K562 (cell line): Measurements from ENCODE around the gene SAT1. TPM values are rescaled to one million over a fixed set of nuclear protein-coding genes. Genes with fewer than 3 reads are reported as not detected.

Experiments used
- ATAC-seq: fragments of 200-7000 bp; cut with Tn5 transposase; 3 replicates; pipeline ENCODE4 v1.9.1; 2020; ENCODE audit warnings: moderate library complexity
- BruUV-seq: library from RNA; stranded (reverse); fragments of 400-500 nt; replicated peaks from 2 replicates; lab custom pipeline; 2021; lab: Mats Ljungman, UMichigan
- CTCF ChIA-PET: fragments of 300-600 bp; formaldehyde crosslinking; extraction: SDS; loops from one replicate; lab custom pipeline; 2021; ENCODE audit warnings: low intra/inter-chr PET ratio; lab: Yijun Ruan, JAX
- POLR2A ChIA-PET: fragments of 300-600, 350-650 bp; sonication (Branson Sonifier 250); formaldehyde crosslinking; extraction: SDS; loops from one replicate; lab custom pipeline; 2021; ENCODE audit warnings: antibody characterized with exemption, inconsistent platforms; lab: Yijun Ruan, JAX
- DNase-seq, 4 experiments: peaks; one replicate each; pipeline versions ENCODE4 v3.0.0 to v3.0.0-alpha.2; 2011 to 2018; ENCODE audit warnings: low spot score in 3 of 4, mixed read lengths in 3 of 4; ENCODE audit errors: extremely low read depth in 1 of 4
- FAIRE-seq: peaks from 2 replicates; lab custom pipeline; 2011; peaks lifted over from hg19 to GRCh38; lab: Jason Lieb, UNC
- H2AFZ ChIP-seq: 2 replicates; pipeline ENCODE4 v1.6.0; 2011; ENCODE audit warnings: low read depth, low read length, control low read depth, inconsistent platforms
- H3K27ac ChIP-seq: fragments of 200-600 bp; 3 replicates; pipeline ENCODE4 v1.8.0; 2011; ENCODE audit warnings: low read depth, mild to moderate bottlenecking, control low read depth, inconsistent platforms, low read length, moderate library complexity, mixed read lengths; ENCODE audit errors: extremely low read depth
- H3K27me3 ChIP-seq, 2 experiments: fragments of 300-600 bp in 1 of 2; 2 replicates in 1 of 2; 3 replicates in 1 of 2; pipeline versions ENCODE4 v1.6.0 to v1.8.0; 2011; ENCODE audit warnings: inconsistent platforms in 2 of 2, low read length in 2 of 2, mild to moderate bottlenecking in 1 of 2, mixed read lengths in 1 of 2, moderate library complexity in 1 of 2; ENCODE audit not compliant: control insufficient read depth in 2 of 2, insufficient read depth in 2 of 2
- H3K36me3 ChIP-seq: fragments of 300-600 bp; 3 replicates; pipeline ENCODE4 v1.8.0; 2011; ENCODE audit warnings: mild to moderate bottlenecking, low read length, inconsistent platforms; ENCODE audit not compliant: control insufficient read depth, insufficient read depth
- H3K4me1 ChIP-seq, 2 experiments: fragments of 200-600 bp in 1 of 2; replicated peaks in 1 of 2; 2 replicates in 1 of 2; 3 replicates in 1 of 2; pipeline versions ENCODE4 v1.5.1 to v1.8.0; 2011; ENCODE audit warnings: inconsistent platforms in 2 of 2, low read length in 2 of 2, mild to moderate bottlenecking in 1 of 2, mixed read lengths in 1 of 2, moderate library complexity in 1 of 2; ENCODE audit not compliant: control insufficient read depth in 2 of 2, insufficient read depth in 2 of 2
- H3K4me2 ChIP-seq: 2 replicates; pipeline ENCODE4 v1.6.1; 2011; ENCODE audit warnings: low read length, control low read depth, inconsistent platforms, mixed read lengths; ENCODE audit not compliant: insufficient read depth
- H3K4me3 ChIP-seq: fragments of 200-600 bp; sonication (generic), shearing (Covaris generic); 2 replicates; pipeline ENCODE4 v1.5.1; 2016; ENCODE audit warnings: control low read depth, inconsistent platforms
- H3K79me2 ChIP-seq: fragments of 200-600 bp; 3 replicates; pipeline ENCODE4 v1.8.0; 2011; ENCODE audit warnings: low read length, inconsistent platforms; ENCODE audit not compliant: control insufficient read depth, insufficient read depth
- H3K9ac ChIP-seq, 2 experiments: 2 replicates each; pipeline versions ENCODE4 v1.6.0 to v1.6.1; 2011; ENCODE audit warnings: low read depth in 2 of 2, low read length in 2 of 2, control low read depth in 1 of 2, inconsistent platforms in 1 of 2, mild to moderate bottlenecking in 1 of 2, mixed read lengths in 1 of 2; ENCODE audit not compliant: insufficient read depth in 1 of 2
- H3K9me1 ChIP-seq: one replicate; pipeline ENCODE4 v1.6.0; 2011; ENCODE audit warnings: inconsistent platforms, mild to moderate bottlenecking, low read length, moderate library complexity; ENCODE audit not compliant: control insufficient read depth, insufficient read depth
- H3K9me3 ChIP-seq: replicated peaks from 2 replicates; pipeline ENCODE4 v1.5.1; 2011; ENCODE audit warnings: low read depth, low read length, inconsistent platforms; ENCODE audit not compliant: control insufficient read depth, insufficient read depth
- H4K20me1 ChIP-seq: replicated peaks from 2 replicates; pipeline ENCODE4 v1.6.1; 2011; ENCODE audit warnings: low read length, inconsistent platforms, mixed read lengths; ENCODE audit not compliant: control insufficient read depth, insufficient read depth
- ELF2 ChIP-seq: fragments of 250-450 bp; sonication (Bioruptor Pico); IDR thresholded peaks from 2 replicates; pipeline ENCODE4 v1.5.0; 2021; ENCODE audit warnings: mild to moderate bottlenecking
- FOXM1 ChIP-seq, 2 experiments: fragments of 450-650 bp in 1 of 2; sonication (generic) in 1 of 2; formaldehyde crosslinking in 1 of 2; IDR thresholded peaks; 2 replicates each; pipeline versions ENCODE4 v1.6.1 to v1.9.0; 2017 to 2022; ENCODE audit warnings: low read depth in 2 of 2, mild to moderate bottlenecking in 2 of 2, missing genetic modification reagents in 1 of 2, moderate library complexity in 1 of 2
- GABPB1 ChIP-seq: sonication (generic); formaldehyde crosslinking; IDR thresholded peaks from 2 replicates; pipeline ENCODE4 v1.8.0; 2022; ENCODE audit warnings: mild to moderate bottlenecking, missing genetic modification reagents
- GABPB2 ChIP-seq: fragments of 250-450 bp; sonication (Bioruptor Pico); conservative IDR thresholded peaks from 2 replicates; pipeline ENCODE4 v1.5.1; 2021; ENCODE audit warnings: mild to moderate bottlenecking
- GATAD2B ChIP-seq: fragments of 450-650 bp; IDR thresholded peaks from 2 replicates; pipeline ENCODE4 v1.6.1; 2017; ENCODE audit warnings: mild to moderate bottlenecking, borderline replicate concordance
- PRMT5 ChIP-seq: sonication (generic); formaldehyde crosslinking; IDR thresholded peaks from 2 replicates; pipeline ENCODE4 v1.5.0; 2020; ENCODE audit warnings: missing genetic modification reagents
- PYGO2 ChIP-seq: fragments of 450-650 bp; IDR thresholded peaks from 2 replicates; pipeline ENCODE4 v1.6.1; 2016; ENCODE audit warnings: mild to moderate bottlenecking, missing genetic modification characterization, moderate library complexity, missing compliant biosample characterization
- RBM15 ChIP-seq: fragments of 200-400 bp; formaldehyde crosslinking; IDR thresholded peaks from 2 replicates; pipeline ENCODE4 v1.6.1; 2018; ENCODE audit warnings: mild to moderate bottlenecking, low read length, moderate library complexity; ENCODE audit not compliant: insufficient read depth
- ZKSCAN8 ChIP-seq: fragments of 200-800 bp; sonication (Bioruptor generic); IDR thresholded peaks from 2 replicates; pipeline ENCODE4 v1.6.1; 2016; ENCODE audit warnings: missing genetic modification characterization, missing compliant biosample characterization
- ZNF780A ChIP-seq: fragments of 250-450 bp; sonication (Bioruptor Pico); IDR thresholded peaks from 2 replicates; pipeline ENCODE4 v1.5.0; 2021; ENCODE audit warnings: mild to moderate bottlenecking
- WGBS: fragments of 100-300 bp; shearing (Covaris generic); methylation state at CpG from one replicate; pipeline ENCODE4 v1.1.6; 2016; ENCODE audit warnings: low coverage, mixed read lengths; ENCODE audit not compliant: insufficient coverage; ENCODE audit errors: missing lambda C conversion rate; 5-methylcytosine and 5-hydroxymethylcytosine counted together
- in situ Hi-C: fragments of 300-500 bp; cut with MboI; formaldehyde crosslinking; loops from 4 replicates; pipeline ENCODE4 v1.15.0; 2018; ENCODE audit warnings: inconsistent platforms, mixed read lengths
- intact Hi-C: fragments of 100-400 bp; cut with micrococcal nuclease; formaldehyde crosslinking; loops from 2 replicates; pipeline ENCODE4 v1.14.2; 2022
- polyA plus RNA-seq, 8 experiments: library from polyadenylated mRNA; depleted of rRNA in 4 of 8; stranded (reverse) in 5 of 8; unstranded in 3 of 8; fragments of >200 nt; fragmentation: Nextera tagmentation in 2 of 8; fragmentation: Illumina TruSeq in 1 of 8; extraction: Ambion mirVana in 2 of 8; extraction: Trizol in 1 of 8; gene quantifications; 2 replicates each; pipeline versions ENCODE4 v1.2.1 to v1.2.3, GENCODE V29; 2011 to 2014; ENCODE audit warnings: inconsistent platforms in 1 of 8, missing spikeins in 1 of 8
- total RNA-seq, 7 experiments: library from RNA; depleted of rRNA in 6 of 7; stranded (reverse); fragments of >200 nt in 6 of 7; fragmentation: Illumina TruSeq in 2 of 7; extraction: Trizol in 2 of 7; gene quantifications; 2 replicates each; pipeline versions ENCODE4 v1.2.1 to v1.2.3, GENCODE V29; 2011 to 2021; ENCODE audit warnings: low replicate concordance in 1 of 7

Gene SAT1
- total and polyA plus RNA-seq, 9 of the 15 experiments (the other 6 are each of a cell fraction or from before 2014, with no cell fraction given): 47.4 to 194 (median 74.1) TPM

GRCh38 chrX:23797371-23798128 is 14.6 kb downstream of the SAT1 start:
- H3K9me3 ChIP-seq: no peaks in the 10 kb centered on the region
- H4K20me1 ChIP-seq: no peaks in the 10 kb centered on the region
- peaks cover 0 to 5% of the 10 kb centered on the region in 2 experiments; a peak in 3 of 5 replicates for H3K4me1 ChIP-seq
- H3K27ac ChIP-seq: no peak overlapping the region
- no peaks in the 10 kb centered on the region for H3K27me3 ChIP-seq
- H3K36me3 ChIP-seq: no peaks in the 10 kb centered on the region
- in situ Hi-C loops: no loop called here
- no peaks in the 10 kb centered on the region for H3K79me2 ChIP-seq
- ATAC-seq (peak; percentile 39; the same call in 1 of the 3 replicates), FAIRE-seq (no peak), DNase-seq (no peak)
- no peaks in the 10 kb centered on the region for H3K9me1 ChIP-seq
- BruUV-seq: no TSS peak
- H2AFZ ChIP-seq: no peak overlapping the region
- no peak overlapping the region for H3K4me3 ChIP-seq
- no peak overlapping the region for H3K4me2 ChIP-seq
- 64% methylated on average over 8 of the region's 12 CpGs for WGBS
- H3K9ac ChIP-seq: no peak overlapping the region
- intact Hi-C loops: no loop called here
- POLR2A ChIA-PET: interaction anchor here (0.6 kb wide), 2 partner anchors 49 to 63 kb away, joined by 3 to 5 read pairs; no protein-coding TSS in a partner anchor
- CTCF ChIA-PET: no interaction called here
- TF ChIP-seq GABPB1 (CRISPR knock-in tag) (no peak), FOXM1 (IDR thresholded peaks at IDR 0.05; ENCODE audit: low read depth) (no peak), FOXM1 (CRISPR knock-in tag; IDR thresholded peaks at IDR 0.05; ENCODE audit: low read depth) (no peak), ZKSCAN8 (CRISPR knock-in tag) (no peak), GATAD2B (no peak), ZNF780A (CRISPR knock-in tag) (no peak), PYGO2 (no peak), PRMT5 (CRISPR knock-in tag) (no peak), ELF2 (CRISPR knock-in tag) (no peak), RBM15 (no peak), GABPB2 (CRISPR knock-in tag) (no peak)
